ENCODE data around the gene DUSP3.

Gene DUSP3

GRCh38 chr17:43769426-43769825, 9.4 kb downstream of the DUSP3 start:
- DNase-seq (ENCODE audit: low read depth, low spot score), result no peak

DNA sequence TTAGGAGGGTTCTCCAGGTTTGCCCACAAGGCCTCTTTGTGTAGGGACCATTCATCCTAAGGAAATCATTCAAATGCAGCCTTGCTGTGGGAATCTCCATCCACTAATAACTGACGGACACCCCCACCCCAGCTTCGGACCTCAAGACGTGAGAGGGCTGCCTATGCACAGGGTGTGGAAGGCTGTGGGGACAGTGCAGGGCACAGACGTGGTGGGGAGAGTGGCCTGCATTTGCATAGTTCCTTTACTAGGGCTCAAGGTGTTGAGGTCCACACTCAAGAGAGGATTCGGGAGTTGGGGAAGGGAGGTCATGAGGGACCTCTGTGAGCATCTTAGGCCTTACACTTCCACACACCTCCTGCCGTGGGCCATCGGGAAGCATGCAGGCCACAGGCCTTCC, 9.8 kb downstream of the DUSP3 start:
- no peak for DNase-seq (ENCODE audit: low read depth, low spot score)

- DNase-seq (ENCODE audit: low read depth, low spot score), result no peak
Measured at GRCh38 chr17:43768382-43768781, 10.4 kb downstream of the DUSP3 start.

DNA sequence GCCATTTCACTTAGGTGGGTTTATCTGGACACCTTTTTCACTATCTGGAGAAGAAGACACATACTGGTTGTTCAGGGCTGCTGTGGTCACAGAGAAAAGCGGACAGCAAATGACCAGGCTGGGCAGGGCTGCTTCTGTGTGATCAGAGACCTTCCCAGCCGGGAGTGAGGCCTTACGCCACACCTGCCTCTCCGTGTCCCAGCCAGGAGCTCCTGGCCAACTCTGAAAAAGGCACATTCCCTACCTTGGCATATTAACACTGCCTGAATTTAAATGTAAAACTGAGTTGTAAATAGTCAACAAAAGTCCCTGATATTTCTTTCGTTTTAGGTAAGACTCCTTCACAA, 11.1 kb downstream of the DUSP3 start:
- no peak for DNase-seq (ENCODE audit: low read depth, low spot score)

DNA sequence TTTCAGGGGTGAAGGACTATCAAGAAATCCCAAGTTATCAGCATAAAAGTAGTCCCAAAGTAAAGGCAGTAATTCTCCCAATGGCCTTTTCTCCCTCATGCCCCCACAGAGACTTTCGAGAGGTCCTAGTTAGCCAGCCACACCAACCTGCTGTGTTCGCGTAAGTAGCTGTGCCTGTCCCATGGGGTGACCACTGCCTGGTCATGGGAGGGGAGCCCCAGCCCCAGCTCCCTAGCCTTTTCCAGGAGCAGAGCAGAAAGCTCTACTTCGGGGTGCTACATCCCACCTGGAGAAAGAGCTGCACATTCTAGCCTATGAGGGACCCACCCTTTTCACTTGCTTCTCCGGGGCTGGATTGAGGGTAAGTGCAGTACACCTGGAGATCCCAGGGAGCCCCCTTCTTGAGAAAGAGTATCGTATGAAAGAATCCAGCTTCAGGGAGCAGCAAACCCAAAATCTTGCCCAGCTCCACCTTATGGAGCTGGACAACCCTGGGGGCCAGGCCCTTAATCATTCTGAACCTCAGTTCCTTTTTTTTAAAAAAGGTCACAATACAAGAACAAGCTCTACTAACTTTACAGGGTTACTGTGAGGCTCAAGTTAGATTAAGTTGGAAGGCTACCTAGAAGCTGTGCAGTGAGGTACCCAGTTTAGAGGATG, 11.6 kb downstream of the DUSP3 start:
- no peak for DNase-seq (ENCODE audit: low read depth, low spot score)

- peak; percentile 71 for DNase-seq (ENCODE audit: low read depth, low spot score)
Measured at GRCh38 chr17:43766413-43767052, 12.2 kb downstream of the DUSP3 start.

- DNase-seq (ENCODE audit: low read depth, low spot score), result peak; percentile 97
Measured at GRCh38 chr17:43760254-43760852, 18.4 kb downstream of the DUSP3 start.

GRCh38 chr17:43759836-43760235, 18.9 kb downstream of the DUSP3 start:
- no peak for DNase-seq (ENCODE audit: low read depth, low spot score)

DNA sequence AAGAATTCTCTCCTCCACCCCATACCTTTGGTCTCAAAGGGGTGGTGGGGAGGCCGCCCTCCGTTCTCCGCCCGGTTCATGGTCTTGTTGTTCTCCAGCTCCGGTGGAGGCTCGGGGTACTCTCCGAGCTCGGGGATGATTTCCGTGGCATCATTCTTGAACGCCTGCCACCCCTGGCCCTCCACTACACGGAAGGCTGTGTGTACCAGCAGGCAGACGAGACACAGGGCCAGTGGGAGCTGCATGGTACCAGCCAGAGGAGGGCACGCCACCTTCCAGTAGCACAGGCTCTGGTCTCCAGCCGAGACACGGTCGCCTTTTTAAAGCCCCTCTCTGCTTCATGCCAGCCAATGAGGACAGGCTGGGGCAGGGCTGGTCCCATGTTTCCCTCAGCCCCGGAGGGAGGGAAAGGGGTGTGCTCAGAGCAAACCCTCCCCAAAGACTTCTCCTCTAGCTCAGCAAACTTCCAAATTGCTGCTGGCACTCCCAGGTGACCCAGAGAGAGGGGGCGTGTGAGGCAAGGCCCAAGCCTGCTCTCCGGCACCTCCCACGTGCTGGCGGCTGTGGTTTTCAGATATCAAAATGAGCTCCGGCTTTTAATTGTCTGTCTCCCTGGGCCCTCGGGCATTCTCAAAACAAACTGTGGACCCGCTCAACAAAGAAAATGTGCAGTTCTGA, 20.1 kb downstream of the DUSP3 start, which contains the start of gene SOST:
Gene SOST, minus strand, starts transcription at position 295 of the 678 bp plus-strand sequence. Its CDS starts 50 bp downstream, at position 245.
- DNase-seq (ENCODE audit: low read depth, low spot score), result no peak

DNA sequence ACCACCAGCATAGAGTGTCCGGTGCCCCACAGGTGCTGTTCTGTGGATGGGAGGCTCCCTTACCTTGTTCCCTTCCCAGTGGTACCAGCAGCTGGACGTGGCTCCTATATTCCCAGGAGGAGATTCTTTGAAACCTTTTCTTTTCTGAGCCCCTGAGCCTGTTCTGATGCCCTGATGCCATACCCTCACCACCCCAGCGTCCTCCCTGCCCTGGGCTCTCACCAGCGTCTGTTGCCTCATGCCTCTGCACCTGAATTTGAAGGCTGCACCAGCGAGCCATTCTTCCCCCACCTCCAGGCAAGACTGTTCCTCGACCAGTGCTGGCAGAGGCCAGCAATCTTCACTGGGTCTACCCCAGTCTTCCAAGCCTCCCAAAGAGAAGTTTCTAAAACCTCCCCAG, 20.7 kb downstream of the DUSP3 start:
- no peak for DNase-seq (ENCODE audit: low read depth, low spot score)

DNA sequence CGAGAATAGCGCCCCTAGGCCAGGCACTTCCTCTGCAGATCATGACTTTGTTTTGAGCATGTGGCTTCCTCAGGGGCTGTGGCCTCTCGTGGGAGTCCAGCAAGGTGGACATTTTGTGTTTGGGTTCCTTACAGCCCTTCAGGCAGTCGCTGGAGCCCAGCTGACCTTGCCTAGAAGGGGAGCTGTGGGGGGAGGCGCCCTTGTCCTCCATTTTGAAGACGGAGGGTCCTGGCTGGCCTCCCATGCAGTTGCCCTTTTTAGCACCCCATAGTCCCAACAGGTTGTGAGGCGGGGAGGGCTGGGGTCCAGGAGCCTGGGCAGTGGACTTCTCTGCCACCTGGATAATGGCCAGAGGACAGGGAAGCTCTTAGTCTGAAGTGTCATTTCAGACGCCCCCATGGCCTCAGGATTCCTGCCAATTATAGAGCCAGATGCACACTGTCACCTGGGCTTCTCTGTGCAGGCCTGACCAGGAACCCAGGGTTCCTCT, 21.6 kb downstream of the DUSP3 start:
- no peak for DNase-seq (ENCODE audit: low read depth, low spot score)

DNA sequence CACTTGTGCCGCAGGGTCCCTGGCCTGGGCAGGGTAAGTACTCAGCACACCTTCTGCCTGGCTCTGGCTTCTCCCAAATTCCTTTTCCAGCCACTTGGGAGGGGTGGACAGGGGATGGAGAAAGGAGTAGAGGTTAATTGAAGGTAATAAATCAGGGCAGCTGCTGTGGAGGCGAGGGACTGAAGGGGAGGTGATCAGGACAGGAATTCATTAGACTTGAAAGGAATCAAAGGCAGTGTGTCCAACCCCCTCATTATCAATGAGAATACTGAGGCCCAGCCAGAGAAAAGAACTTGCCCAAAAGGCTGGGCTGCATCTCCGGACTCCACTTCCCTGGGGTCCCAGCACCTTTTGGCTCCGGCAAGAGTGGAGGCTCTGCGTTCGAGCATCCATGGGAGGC, 22.6 kb downstream of the DUSP3 start:
- no peak for DNase-seq (ENCODE audit: low read depth, low spot score)

- peak; percentile 73 for DNase-seq (ENCODE audit: low read depth, low spot score)
Measured at GRCh38 chr17:43755389-43755875, 23.3 kb downstream of the DUSP3 start.

- DNase-seq (ENCODE audit: low read depth, low spot score), result no peak
Measured at GRCh38 chr17:43754947-43755346, 23.8 kb downstream of the DUSP3 start.

DNA sequence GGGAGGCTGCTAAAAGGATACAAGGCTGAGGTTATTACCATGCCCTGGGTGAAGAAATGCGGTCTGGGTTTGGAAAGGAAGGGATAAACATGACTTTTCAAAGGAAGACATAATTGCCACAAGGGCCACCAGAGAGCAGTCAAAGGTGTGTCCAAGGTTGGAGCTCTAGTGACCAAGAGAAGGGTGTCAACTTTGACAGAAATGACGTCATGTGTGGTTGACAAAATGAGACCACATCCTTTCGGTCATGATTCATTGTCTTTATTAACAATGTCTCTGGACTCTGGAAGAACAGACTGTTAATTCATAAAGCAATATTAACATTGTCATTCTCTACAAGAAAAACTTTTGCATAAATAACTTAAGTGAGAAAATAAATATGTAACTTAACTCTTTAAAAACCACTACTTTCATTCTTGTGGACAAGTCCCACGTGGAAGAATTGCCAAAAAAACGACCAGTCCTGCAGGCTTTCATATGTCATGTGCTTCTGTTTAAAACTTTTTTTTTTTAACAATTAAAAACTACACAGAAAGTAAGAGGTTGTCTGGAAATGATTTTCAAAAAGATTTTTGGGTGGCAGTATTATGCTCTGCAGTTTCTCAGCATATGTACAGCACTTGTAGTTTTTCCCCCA, 25.2 kb downstream of the DUSP3 start:
- no peak for DNase-seq (ENCODE audit: low read depth, low spot score)

DNA sequence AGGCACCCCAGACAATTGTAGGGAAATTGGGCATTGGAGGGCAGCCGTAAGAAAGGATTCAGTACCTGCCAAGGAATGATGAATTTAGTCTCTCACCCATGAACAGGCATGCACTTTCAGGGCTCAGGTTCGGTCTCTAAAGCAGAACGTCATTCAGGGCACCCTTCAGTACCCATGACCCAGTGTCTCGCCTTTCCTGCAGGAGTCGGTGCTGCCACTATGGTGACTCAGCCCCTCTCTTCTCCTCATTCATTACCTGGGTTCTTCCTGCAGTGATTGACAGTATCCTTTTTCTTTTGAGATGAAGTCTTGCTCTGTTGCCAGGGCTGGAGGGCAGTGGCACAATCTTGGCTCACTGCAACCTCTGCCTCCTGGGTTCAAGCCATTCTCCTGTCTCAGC, 28.6 kb downstream of the DUSP3 start:
- no peak for DNase-seq (ENCODE audit: low read depth, low spot score)

GRCh38 chr17:43745541-43745940, 33.2 kb downstream of the DUSP3 start:
- no peak for DNase-seq (ENCODE audit: low read depth, low spot score)

DNA sequence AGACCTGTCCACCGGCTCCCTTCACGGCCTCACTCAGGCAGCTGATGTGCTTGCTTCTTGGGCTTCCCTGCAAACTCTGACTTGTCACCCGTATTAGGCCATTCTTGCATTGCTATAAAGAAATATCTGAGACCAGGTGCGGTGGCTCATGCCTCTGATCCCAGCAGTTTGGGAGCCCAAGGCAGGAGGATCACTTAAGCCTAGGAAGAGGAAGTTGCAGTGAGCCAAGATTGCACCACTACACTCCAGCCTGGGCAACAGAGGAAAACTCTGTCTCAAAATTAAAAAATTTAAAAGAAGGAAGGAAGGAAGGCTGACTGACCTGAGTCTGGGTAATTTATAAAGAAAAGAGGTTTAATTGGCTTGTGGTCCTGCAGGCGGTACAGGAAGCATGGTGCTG, 37.1 kb downstream of the DUSP3 start:
- no peak for DNase-seq (ENCODE audit: low read depth, low spot score)

DNA sequence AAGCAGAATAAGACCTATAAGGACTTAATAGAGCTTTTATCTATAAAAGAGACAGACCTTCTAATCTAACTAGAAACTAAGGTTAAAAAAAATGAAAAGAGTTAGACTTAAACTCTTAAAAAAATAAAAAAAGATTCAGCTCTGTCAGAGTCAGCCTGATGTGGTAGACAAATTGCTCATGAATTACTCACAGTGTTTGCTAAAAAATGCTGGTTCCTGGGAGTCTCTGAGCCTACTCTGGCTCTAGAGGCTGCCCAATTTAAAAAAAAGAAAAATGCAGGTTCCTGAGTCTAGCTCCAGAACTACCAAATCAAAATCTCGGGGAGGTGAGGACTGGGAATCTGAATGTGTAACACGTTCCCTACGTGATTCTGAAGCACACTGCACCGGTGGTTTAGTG, 38.2 kb downstream of the DUSP3 start:
- peak; percentile 51 for DNase-seq (ENCODE audit: low read depth, low spot score)

DNA sequence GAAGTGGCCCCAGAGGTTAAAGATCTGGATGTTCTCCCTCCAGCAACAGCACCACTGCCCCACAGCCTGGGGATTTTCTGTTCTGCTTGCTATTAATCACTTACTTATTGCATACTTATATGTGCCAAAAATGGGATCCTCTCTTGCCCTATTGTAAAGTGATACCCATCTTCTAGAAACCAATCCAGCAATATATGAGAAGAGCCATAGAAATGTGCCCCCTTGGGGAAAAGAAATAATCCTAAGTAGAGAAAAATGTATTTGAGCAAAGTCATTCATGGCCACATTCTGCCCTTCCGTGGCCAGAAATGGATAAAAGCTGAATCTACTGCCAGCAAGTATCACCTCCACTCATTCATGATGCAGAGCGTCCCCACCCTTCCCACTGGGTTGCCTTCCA, 41.1 kb downstream of the DUSP3 start:
- DNase-seq (ENCODE audit: low read depth, low spot score), result no peak

- peak; percentile 35 for DNase-seq (ENCODE audit: low read depth, low spot score)
Measured at GRCh38 chr17:43736389-43736788, 42.4 kb downstream of the DUSP3 start.

DNA sequence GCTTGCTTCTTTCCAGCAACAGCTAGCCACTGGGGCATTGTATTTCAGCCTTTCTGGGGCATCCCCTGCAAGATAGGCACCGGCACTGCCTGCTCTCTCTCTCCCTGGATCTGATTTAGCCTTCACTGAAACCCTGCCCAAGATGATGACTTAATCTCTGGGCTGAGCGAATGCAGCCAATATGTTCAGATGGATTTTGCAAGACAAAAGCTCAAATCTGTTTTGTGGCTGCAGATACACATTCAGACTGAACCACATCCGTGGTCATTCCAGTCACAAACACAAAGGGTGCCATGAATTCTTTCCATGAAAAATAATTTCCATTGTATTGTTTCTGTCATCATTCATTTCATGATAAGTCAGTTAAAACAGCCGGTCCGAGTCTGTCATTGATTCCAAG, 44.4 kb downstream of the DUSP3 start:
- DNase-seq (ENCODE audit: low read depth, low spot score), result peak; percentile 93

All from astrocyte of the hippocampus (primary cell).